ENCODE data around the gene NOC4L.

The NOC4L gene

DNA sequence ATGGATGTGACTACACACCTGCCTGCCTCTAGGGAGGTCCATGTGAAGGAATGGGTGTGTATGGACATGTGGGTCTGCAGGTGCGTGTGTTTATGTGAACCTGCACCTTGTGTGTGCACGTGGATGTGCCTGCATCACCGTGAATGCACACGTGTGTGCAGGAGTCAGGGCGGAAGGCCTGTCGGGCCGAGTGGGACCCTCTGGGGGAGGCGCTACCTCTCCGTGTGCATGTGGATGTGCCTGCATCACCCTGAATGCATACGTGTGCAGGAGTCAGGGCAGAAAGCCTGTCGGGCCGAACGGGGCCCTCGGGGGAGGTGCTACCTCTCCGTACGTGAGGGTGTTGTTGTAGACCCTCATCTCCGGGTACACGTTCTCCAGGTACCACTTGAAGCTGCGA, 56.5 kb downstream of the NOC4L start:
- no peak for DNase-seq

DNA sequence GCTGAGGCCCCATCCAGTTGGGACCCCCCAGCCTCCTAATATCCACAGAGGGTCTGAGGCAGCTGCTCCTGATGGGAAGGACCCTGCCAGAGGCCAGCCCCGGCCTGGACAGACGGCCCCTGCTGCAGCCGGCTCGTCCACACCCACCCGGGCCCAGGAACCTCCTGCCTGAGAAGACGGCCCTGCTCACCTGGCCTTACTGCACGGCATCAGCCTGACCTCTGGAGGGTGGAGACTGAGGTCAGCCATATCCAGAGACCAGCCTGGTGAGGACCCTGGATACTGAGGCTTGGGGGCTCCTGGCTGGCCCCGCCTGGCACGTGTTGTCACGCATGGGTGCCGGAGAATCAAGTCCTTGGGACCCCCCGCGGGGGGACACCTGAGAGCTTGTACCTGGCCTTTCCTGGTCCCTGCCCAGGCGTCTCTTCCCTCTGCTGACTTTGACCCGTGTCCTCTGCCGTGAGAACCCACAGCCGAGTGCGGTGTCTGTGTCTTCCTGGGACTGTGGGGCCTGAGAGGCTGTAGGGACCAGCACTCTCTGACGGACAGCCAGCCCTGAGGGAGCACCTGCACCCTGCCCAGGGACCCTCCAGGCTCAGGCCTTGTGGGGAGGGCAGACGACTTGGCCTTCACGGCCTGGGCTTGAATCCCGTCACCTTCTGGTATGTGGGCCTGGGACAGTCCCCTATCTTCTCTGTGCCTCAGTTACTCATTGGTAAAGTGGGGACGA, 57.3 kb downstream of the NOC4L start:
- no peak for DNase-seq

Data from T-helper 9 cell (primary cell).